HG02870 (cell line): ENCODE results near the gene DHX15.

Source experiments
- ATAC-seq: cut with Tn5 transposase; IDR thresholded peaks from one replicate; pipeline ENCODE4 v1.9.1; 2021; ENCODE audit warnings: mild to moderate bottlenecking, moderate library complexity; ENCODE audit not compliant: unreplicated experiment

DHX15 gene

GRCh38 chr4:24495388-24495787, 89.0 kb downstream of the DHX15 start:
- ATAC-seq = no peak

GRCh38 chr4:24489870-24490269, 94.5 kb downstream of the DHX15 start:
- no peak for ATAC-seq

DNA sequence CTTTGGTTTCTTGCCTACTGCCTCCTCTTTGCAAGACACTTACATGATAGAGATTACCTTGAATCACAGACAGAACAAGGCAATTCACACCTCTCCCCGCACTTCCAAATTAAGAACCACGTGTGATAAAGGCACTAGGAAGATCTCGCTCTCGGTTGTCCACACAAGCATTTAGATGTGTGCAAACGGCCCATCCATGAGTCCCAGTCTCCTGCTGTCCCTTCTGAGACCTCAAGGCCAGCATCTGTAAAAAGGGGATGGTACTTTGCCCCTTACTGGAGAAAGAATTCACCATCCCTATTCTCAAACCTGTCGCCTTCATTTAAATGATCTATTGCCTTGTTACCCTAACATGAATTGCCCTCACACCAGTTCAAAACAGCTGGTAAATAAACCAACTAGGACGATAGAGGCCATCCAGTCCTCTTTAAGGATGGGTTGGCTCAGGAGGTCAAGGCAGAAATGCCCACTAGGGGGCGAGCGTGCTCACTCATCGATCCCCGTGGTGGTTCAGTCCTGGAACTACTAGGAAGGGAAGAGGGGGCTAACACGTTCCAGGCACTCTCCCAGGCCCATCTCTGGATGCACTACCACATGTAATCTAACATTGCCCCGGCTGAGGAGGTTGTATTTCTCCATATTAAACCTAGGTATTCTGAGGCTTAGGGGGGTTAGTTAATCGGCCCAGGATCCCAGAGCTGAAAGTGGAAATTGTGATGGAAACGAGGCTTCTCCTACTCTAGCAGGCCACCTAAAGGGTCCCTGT, 95.8 kb downstream of the DHX15 start:
- peak; percentile 82 for ATAC-seq

GRCh38 chr4:24482871-24483270, 101.5 kb downstream of the DHX15 start:
- no peak for ATAC-seq

DNA sequence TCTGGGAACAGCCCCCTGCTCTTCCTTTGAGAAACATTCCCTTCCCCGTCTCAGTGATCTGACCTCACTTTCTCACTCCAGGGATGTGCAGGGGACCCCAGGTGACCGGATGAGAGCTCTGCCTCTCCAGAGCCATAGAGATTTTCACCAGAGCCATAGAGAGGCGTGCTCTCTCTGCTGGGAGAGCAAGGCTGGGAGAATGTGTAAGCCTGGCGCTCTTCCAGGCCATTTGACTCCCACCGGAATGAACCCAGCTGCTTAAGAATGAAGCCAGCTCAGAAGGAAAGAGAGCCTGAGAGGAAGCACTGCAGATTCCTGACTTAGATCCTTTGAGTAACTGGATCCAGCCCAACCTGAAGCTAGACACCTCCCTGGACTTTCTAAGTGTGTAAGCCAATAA, 106.4 kb downstream of the DHX15 start:
- no peak for ATAC-seq
